OCI-LY1 (cell line): ENCODE results near the gene NFATC2IP.

ENCODE experiments used
- H2AFZ ChIP-seq: fragments of 200-600 bp; sonication (generic), shearing (Covaris generic); 2 replicates; pipeline ENCODE4 v1.6.0; 2014; ENCODE audit warnings: antibody characterized with exemption, mild to moderate bottlenecking, low read length
- H3F3A ChIP-seq: fragments of 200-600 bp; sonication (generic), shearing (Covaris generic); 2 replicates; pipeline ENCODE4 v1.6.0; 2014; ENCODE audit warnings: mild to moderate bottlenecking, antibody characterized with exemption, low read length, moderate library complexity; ENCODE audit not compliant: insufficient read depth
- H3K27ac ChIP-seq: fragments of 200-600 bp; sonication (generic); 2 replicates; pipeline ENCODE4 v1.5.1; 2014; ENCODE audit warnings: low read length, mixed run types, mild to moderate bottlenecking, low read depth; ENCODE audit not compliant: poor library complexity, severe bottlenecking
- H3K27me3 ChIP-seq: fragments of 200-600 bp; sonication (generic); 2 replicates; pipeline ENCODE4 v1.6.0; 2014; ENCODE audit warnings: antibody characterized with exemption, mild to moderate bottlenecking, low read length, moderate library complexity; ENCODE audit not compliant: insufficient read depth
- H3K36me3 ChIP-seq: fragments of 200-600 bp; sonication (generic); 2 replicates; pipeline ENCODE4 v1.6.1; 2014; ENCODE audit warnings: mild to moderate bottlenecking, antibody characterized with exemption, low read length, moderate library complexity, mixed read lengths; ENCODE audit not compliant: insufficient read depth
- H3K4me1 ChIP-seq: fragments of 200-600 bp; sonication (generic); 2 replicates; pipeline ENCODE4 v1.5.1; 2014; ENCODE audit warnings: mild to moderate bottlenecking, low read length, moderate library complexity; ENCODE audit not compliant: insufficient read depth, severe bottlenecking
- H3K4me2 ChIP-seq: fragments of 200-600 bp; sonication (generic), shearing (Covaris generic); 2 replicates; pipeline ENCODE4 v1.6.1; 2014; ENCODE audit warnings: low read length
- H3K4me3 ChIP-seq: fragments of 200-600 bp; sonication (generic); 2 replicates; pipeline ENCODE4 v1.5.1; 2014; ENCODE audit warnings: low read length, low read depth, mild to moderate bottlenecking, mixed read lengths; ENCODE audit not compliant: poor library complexity, severe bottlenecking
- H3K79me2 ChIP-seq: fragments of 200-600 bp; shearing (Covaris generic); 2 replicates; pipeline ENCODE4 v1.6.1; 2016; ENCODE audit warnings: mixed run types, low read length, mixed read lengths; ENCODE audit not compliant: insufficient read depth
- H3K9ac ChIP-seq: fragments of 200-600 bp; sonication (generic), shearing (Covaris generic); 2 replicates; pipeline ENCODE4 v1.6.1; 2014; ENCODE audit warnings: mild to moderate bottlenecking, low read length, mixed read lengths
- H3K9me2 ChIP-seq: fragments of 200-600 bp; sonication (generic), shearing (Covaris generic); 2 replicates; pipeline ENCODE4 v1.6.1; 2014; ENCODE audit warnings: low read depth, mild to moderate bottlenecking, low read length, mixed read lengths
- H3K9me3 ChIP-seq: fragments of 200-600 bp; shearing (Covaris generic); 2 replicates; pipeline ENCODE4 v1.6.1; 2014; ENCODE audit warnings: low read length, mixed read lengths
- H4K20me1 ChIP-seq: fragments of 200-600 bp; sonication (generic), shearing (Covaris generic); 2 replicates; pipeline ENCODE4 v1.6.0; 2016; ENCODE audit warnings: mild to moderate bottlenecking, low read length; ENCODE audit not compliant: insufficient read depth
- CTCF ChIP-seq: fragments of 200-600 bp; sonication (generic), shearing (Covaris generic); IDR thresholded peaks from 2 replicates; pipeline ENCODE4 v1.5.1; 2017; ENCODE audit warnings: mild to moderate bottlenecking, antibody characterized with exemption, low read length, moderate library complexity, mixed read lengths
- EZH2 ChIP-seq: fragments of 200-600 bp; sonication (generic), shearing (Covaris generic); IDR thresholded peaks from 2 replicates; pipeline ENCODE4 v1.8.0; 2017; ENCODE audit warnings: borderline replicate concordance, mixed run types, mild to moderate bottlenecking, antibody characterized with exemption, low read length, moderate library complexity, mixed read lengths

NFATC2IP gene

GRCh38 chr16:28991687-28992086 is 41.0 kb downstream of the NFATC2IP start:
- Histone ChIP-seq H3K4me2 (no peak overlapping the region), H3K4me1 (no peaks in the 10 kb centered on the region), H3K9ac (no peak overlapping the region), H3K9me3 (no peaks in the 10 kb centered on the region), H3K36me3 (no peaks in the 10 kb centered on the region), H4K20me1 (no peaks in the 10 kb centered on the region), H3K79me2 (no peaks in the 10 kb centered on the region), H3F3A (no peaks in the 10 kb centered on the region), H3K9me2 (no peaks in the 10 kb centered on the region), H3K27me3 (0 out of 2 replicates have a peak, but pooled peaks cover 3% of the 10 kb centered on the region), H3K4me3 (no peak overlapping the region), H2AFZ (no peak overlapping the region), H3K27ac (no peak overlapping the region)
- TF ChIP-seq EZH2 (no peak), CTCF (no peak)

- Histone ChIP-seq H3F3A (no peaks in the 10 kb centered on the region), H4K20me1 (no peaks in the 10 kb centered on the region), H3K27me3 (0 out of 2 replicates have a peak, but pooled peaks cover 3% of the 10 kb centered on the region), H3K4me3 (no peak overlapping the region), H3K4me2 (no peak overlapping the region), H3K4me1 (no peaks in the 10 kb centered on the region), H3K79me2 (no peaks in the 10 kb centered on the region), H3K27ac (no peak overlapping the region), H3K36me3 (no peaks in the 10 kb centered on the region), H3K9me2 (no peaks in the 10 kb centered on the region), H3K9ac (no peak overlapping the region), H3K9me3 (no peaks in the 10 kb centered on the region), H2AFZ (no peak overlapping the region)
- TF ChIP-seq CTCF: no peak
- TF ChIP-seq EZH2: no peak
These were observed 41.8 kb downstream of the NFATC2IP start for GRCh38 chr16:28992496-28992895.

- Histone ChIP-seq H3K27me3 (no peaks in the 10 kb centered on the region), H3K36me3 (no peaks in the 10 kb centered on the region), H3K4me2 (no peak overlapping the region), H4K20me1 (no peaks in the 10 kb centered on the region), H3K4me1 (no peaks in the 10 kb centered on the region), H3K79me2 (no peaks in the 10 kb centered on the region), H3F3A (no peaks in the 10 kb centered on the region), H3K9ac (no peak overlapping the region), H2AFZ (no peak overlapping the region), H3K9me2 (no peaks in the 10 kb centered on the region), H3K27ac (no peak overlapping the region), H3K9me3 (no peaks in the 10 kb centered on the region), H3K4me3 (no peak overlapping the region)
- TF ChIP-seq EZH2: no peak
- no peak for TF ChIP-seq CTCF
These were observed 48.1 kb downstream of the NFATC2IP start for GRCh38 chr16:28998837-28999236.
